ENCODE data around the gene HMGXB3.

DNA sequence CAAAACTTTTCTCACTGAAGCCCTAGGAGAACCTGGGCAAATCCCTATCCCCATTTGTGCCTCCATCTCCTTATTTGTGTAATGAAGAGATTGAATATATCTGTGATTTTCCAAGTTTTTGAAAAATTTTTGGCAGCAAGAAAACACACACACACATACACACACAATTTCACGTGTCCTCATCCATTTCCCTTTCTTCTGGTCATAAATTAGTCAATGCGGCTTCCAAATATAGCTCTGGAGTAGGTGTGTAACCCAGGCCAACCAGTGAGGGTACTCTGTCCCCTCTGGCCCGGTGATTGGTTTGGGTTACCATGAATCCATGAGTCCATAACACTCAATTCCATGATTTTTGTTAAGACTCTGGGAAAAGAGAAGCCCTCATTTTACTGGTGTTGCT is 73.1 kb downstream of the HMGXB3 start:
- TF ChIP-seq, protein P1, sequence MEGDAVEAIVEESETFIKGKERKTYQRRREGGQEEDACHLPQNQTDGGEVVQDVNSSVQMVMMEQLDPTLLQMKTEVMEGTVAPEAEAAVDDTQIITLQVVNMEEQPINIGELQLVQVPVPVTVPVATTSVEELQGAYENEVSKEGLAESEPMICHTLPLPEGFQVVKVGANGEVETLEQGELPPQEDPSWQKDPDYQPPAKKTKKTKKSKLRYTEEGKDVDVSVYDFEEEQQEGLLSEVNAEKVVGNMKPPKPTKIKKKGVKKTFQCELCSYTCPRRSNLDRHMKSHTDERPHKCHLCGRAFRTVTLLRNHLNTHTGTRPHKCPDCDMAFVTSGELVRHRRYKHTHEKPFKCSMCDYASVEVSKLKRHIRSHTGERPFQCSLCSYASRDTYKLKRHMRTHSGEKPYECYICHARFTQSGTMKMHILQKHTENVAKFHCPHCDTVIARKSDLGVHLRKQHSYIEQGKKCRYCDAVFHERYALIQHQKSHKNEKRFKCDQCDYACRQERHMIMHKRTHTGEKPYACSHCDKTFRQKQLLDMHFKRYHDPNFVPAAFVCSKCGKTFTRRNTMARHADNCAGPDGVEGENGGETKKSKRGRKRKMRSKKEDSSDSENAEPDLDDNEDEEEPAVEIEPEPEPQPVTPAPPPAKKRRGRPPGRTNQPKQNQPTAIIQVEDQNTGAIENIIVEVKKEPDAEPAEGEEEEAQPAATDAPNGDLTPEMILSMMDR (IDR thresholded peaks at IDR 0.05): no peak
- no peak for TF ChIP-seq POLR2AphosphoS5 (IDR thresholded peaks at IDR 0.05; ENCODE audit: low read depth, low read length)
- TF ChIP-seq, protein P2, sequence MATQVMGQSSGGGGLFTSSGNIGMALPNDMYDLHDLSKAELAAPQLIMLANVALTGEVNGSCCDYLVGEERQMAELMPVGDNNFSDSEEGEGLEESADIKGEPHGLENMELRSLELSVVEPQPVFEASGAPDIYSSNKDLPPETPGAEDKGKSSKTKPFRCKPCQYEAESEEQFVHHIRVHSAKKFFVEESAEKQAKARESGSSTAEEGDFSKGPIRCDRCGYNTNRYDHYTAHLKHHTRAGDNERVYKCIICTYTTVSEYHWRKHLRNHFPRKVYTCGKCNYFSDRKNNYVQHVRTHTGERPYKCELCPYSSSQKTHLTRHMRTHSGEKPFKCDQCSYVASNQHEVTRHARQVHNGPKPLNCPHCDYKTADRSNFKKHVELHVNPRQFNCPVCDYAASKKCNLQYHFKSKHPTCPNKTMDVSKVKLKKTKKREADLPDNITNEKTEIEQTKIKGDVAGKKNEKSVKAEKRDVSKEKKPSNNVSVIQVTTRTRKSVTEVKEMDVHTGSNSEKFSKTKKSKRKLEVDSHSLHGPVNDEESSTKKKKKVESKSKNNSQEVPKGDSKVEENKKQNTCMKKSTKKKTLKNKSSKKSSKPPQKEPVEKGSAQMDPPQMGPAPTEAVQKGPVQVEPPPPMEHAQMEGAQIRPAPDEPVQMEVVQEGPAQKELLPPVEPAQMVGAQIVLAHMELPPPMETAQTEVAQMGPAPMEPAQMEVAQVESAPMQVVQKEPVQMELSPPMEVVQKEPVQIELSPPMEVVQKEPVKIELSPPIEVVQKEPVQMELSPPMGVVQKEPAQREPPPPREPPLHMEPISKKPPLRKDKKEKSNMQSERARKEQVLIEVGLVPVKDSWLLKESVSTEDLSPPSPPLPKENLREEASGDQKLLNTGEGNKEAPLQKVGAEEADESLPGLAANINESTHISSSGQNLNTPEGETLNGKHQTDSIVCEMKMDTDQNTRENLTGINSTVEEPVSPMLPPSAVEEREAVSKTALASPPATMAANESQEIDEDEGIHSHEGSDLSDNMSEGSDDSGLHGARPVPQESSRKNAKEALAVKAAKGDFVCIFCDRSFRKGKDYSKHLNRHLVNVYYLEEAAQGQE (IDR thresholded peaks at IDR 0.05; ENCODE audit: insufficient read depth in 1 of 2, low read depth in 2 of 2, low read length in 1 of 2): no peak
